ENCODE data around the gene COMMD9. TPM values are rescaled to one million over a fixed set of nuclear protein-coding genes. Genes with fewer than 3 reads are reported as not detected.

COMMD9 gene
- total and polyA plus RNA-seq, 10 of the 15 experiments (the other 5 are each of a cell fraction or from before 2014, with no cell fraction given): 31.4 to 119 (median 56.2) TPM

- TF ChIP-seq CBX3 (IDR thresholded peaks at IDR 0.05; ENCODE audit: borderline replicate concordance, low read depth): no peak
- no peak for TF ChIP-seq IRF4 (IDR thresholded peaks at IDR 0.05; ENCODE audit: low read depth, low read length)
- 0 out of 2 replicates have a peak, but pooled peaks have one; percentile 30 for TF ChIP-seq MTA2 (IDR thresholded peaks at IDR 0.05; ENCODE audit: low read depth)
- TF ChIP-seq HDGF (IDR thresholded peaks at IDR 0.05): no peak
- no peak for TF ChIP-seq ZBED1 (IDR thresholded peaks at IDR 0.05; ENCODE audit: borderline replicate concordance)
- no peak for TF ChIP-seq CBFB (IDR thresholded peaks at IDR 0.05; ENCODE audit: low read depth)
- TF ChIP-seq NR2C2 (IDR thresholded peaks at IDR 0.05; ENCODE audit: borderline replicate concordance, control insufficient read depth, insufficient read length, low read depth): no peak
- TF ChIP-seq SUZ12 (IDR thresholded peaks at IDR 0.05; ENCODE audit: unreplicated experiment): no peak
- no peak for TF ChIP-seq E2F8 (IDR thresholded peaks at IDR 0.05; ENCODE audit: low read depth, partially characterized antibody)
- no peak for TF ChIP-seq JUNB (IDR thresholded peaks at IDR 0.05)
- TF ChIP-seq EZH2 (IDR thresholded peaks at IDR 0.05; ENCODE audit: borderline replicate concordance, control insufficient read depth, low read depth, low read length): no peak
- no peak for TF ChIP-seq HDAC6 (IDR thresholded peaks at IDR 0.05; ENCODE audit: unreplicated experiment)
- TF ChIP-seq SIN3A (IDR thresholded peaks at IDR 0.05; ENCODE audit: low read depth, low read length): no peak
- TF ChIP-seq ASH2L (IDR thresholded peaks at IDR 0.05; ENCODE audit: borderline replicate concordance, low read depth): no peak
- peak in 1 of 2 experiments; percentile 29; a peak in 1 of 4 replicates for TF ChIP-seq EP300 (IDR thresholded peaks at IDR 0.05; ENCODE audit: borderline replicate concordance in 1 of 2, control insufficient read depth in 1 of 2, low read depth in 2 of 2, low read length in 2 of 2)
- no peak for TF ChIP-seq CUX1 (IDR thresholded peaks at IDR 0.05; ENCODE audit: insufficient replicate concordance, low read depth, low read length)
- no peak for TF ChIP-seq RUNX3 (IDR thresholded peaks at IDR 0.05; ENCODE audit: low read length)
Observed at GRCh38 chr11:36313750-36314433, 24.7 kb upstream of the COMMD9 start (continued).
